ENCODE results near the gene APOBEC3B. TPM values are rescaled to one million over a fixed set of nuclear protein-coding genes. Genes with fewer than 3 reads are reported as not detected.

The APOBEC3B gene
- total and polyA plus RNA-seq, 2 donors (not counting 3 experiments of a cell fraction or from before 2014, with no cell fraction given) = 10.3 to 19.9 TPM

DNA sequence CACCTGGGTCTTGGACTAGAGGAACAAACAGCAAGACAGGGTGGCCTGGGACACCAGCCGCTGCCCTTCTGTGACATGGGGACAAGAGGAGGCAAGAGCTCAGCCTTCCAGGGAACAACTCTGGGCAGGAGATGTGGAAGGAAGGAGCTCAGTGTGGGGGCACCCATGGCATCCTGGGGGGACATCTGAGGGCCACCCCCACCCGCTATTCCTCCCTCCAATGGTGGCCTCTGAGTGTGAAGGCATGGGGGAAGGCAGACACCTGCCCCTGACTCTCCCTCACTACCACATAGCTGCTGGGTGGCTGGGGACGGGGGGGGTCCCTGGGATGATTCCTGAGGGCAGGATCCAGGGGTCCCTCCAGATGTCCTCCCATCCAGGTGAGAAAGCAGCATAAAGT is 4.5 kb downstream of the APOBEC3B start:
- Histone ChIP-seq H3K4me3 (replicated peaks in 1 of 3; ENCODE audit: insufficient read depth in 1 of 3, low read depth in 1 of 3, low read length in 3 of 3) (no peak overlapping the region), H3K4me1 (ENCODE audit: control insufficient read depth, extremely low read depth, insufficient read depth, low read length) (peaks cover 2% of the 10 kb centered on the region), H4K20me1 (replicated peaks; ENCODE audit: control insufficient read depth, extremely low read depth, insufficient read depth, low read length) (no peaks in the 10 kb centered on the region), H3K9ac (replicated peaks; ENCODE audit: extremely low read depth, insufficient read depth, low read length) (no peak overlapping the region), H3K4me2 (ENCODE audit: insufficient read depth, low read length) (no peak overlapping the region), H3K27me3 (ENCODE audit: control insufficient read depth in 2 of 2, insufficient read depth in 2 of 2, low read length in 2 of 2) (no peaks in the 10 kb centered on the region), H3K36me3 (ENCODE audit: control insufficient read depth in 2 of 2, extremely low read depth in 1 of 2, insufficient read depth in 2 of 2, low read length in 2 of 2) (no peaks in the 10 kb centered on the region), H3K79me2 (ENCODE audit: control insufficient read depth, insufficient read depth, low read length) (no peaks in the 10 kb centered on the region), H2AFZ (ENCODE audit: low read depth, low read length) (no peak overlapping the region), H3K9me1 (replicated peaks; ENCODE audit: control insufficient read depth, extremely low read depth, insufficient read depth, low read length) (no peaks in the 10 kb centered on the region), H3K27ac (ENCODE audit: insufficient read depth, low read depth, low read length) (no peak overlapping the region), H3K9me3 (replicated peaks; ENCODE audit: control insufficient read depth, insufficient read depth, low read length) (no peaks in the 10 kb centered on the region)
- intact Hi-C loops (cut with micrococcal nuclease) (loop anchor here (10.0 kb wide), 1 partner anchor 62 kb away; no protein-coding TSS in a partner anchor), dilution Hi-C loops (cut with MboI; ENCODE audit: extremely low pct_ligation_motif_present, low sequenced_read_pairs) (no loop called here)
- FAIRE-seq = no peak
- TF ChIP-seq POLR2AphosphoS5 (IDR thresholded peaks at IDR 0.05; ENCODE audit: insufficient read depth, low read depth, low read length) = no peak
- no peak for TF ChIP-seq MAX (IDR thresholded peaks at IDR 0.05; ENCODE audit: insufficient read depth, insufficient read length)
- TF ChIP-seq MYC (IDR thresholded peaks at IDR 0.05; ENCODE audit: low read depth, low read length) = no peak
- no peak for TF ChIP-seq FOS (IDR thresholded peaks at IDR 0.05; ENCODE audit: borderline replicate concordance, insufficient read depth, low read length)
- TF ChIP-seq JUN (IDR thresholded peaks at IDR 0.05; ENCODE audit: borderline replicate concordance, insufficient read depth, insufficient read length, low read depth) = no peak
- TF ChIP-seq POLR2A (IDR thresholded peaks at IDR 0.05; ENCODE audit: low read depth, low read length) = no peak
- no peak for TF ChIP-seq EZH2 (IDR thresholded peaks at IDR 0.05; ENCODE audit: borderline replicate concordance, low read depth, low read length, severe bottlenecking)
- TF ChIP-seq GATA2 (IDR thresholded peaks at IDR 0.05; ENCODE audit: insufficient read depth, insufficient read length, low read depth, low read length) = no peak
- TF ChIP-seq, protein P1, sequence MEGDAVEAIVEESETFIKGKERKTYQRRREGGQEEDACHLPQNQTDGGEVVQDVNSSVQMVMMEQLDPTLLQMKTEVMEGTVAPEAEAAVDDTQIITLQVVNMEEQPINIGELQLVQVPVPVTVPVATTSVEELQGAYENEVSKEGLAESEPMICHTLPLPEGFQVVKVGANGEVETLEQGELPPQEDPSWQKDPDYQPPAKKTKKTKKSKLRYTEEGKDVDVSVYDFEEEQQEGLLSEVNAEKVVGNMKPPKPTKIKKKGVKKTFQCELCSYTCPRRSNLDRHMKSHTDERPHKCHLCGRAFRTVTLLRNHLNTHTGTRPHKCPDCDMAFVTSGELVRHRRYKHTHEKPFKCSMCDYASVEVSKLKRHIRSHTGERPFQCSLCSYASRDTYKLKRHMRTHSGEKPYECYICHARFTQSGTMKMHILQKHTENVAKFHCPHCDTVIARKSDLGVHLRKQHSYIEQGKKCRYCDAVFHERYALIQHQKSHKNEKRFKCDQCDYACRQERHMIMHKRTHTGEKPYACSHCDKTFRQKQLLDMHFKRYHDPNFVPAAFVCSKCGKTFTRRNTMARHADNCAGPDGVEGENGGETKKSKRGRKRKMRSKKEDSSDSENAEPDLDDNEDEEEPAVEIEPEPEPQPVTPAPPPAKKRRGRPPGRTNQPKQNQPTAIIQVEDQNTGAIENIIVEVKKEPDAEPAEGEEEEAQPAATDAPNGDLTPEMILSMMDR (IDR thresholded peaks at IDR 0.05; ENCODE audit: extremely low read depth in 1 of 2, insufficient read depth in 1 of 2, low read depth in 1 of 2, low read length in 2 of 2) = no peak
- POLR2A ChIA-PET = no interaction called here
- CTCF ChIA-PET = interaction anchor here (1.9 kb wide), 1 partner anchor 218 kb away, joined by 4 read pairs; no protein-coding TSS in a partner anchor
- BruUV-seq (replicated peaks) = no TSS peak
- no peak for DNase-seq (ENCODE audit: low read depth, low spot score)
